ENCODE data around the gene MCCC2.

DNA sequence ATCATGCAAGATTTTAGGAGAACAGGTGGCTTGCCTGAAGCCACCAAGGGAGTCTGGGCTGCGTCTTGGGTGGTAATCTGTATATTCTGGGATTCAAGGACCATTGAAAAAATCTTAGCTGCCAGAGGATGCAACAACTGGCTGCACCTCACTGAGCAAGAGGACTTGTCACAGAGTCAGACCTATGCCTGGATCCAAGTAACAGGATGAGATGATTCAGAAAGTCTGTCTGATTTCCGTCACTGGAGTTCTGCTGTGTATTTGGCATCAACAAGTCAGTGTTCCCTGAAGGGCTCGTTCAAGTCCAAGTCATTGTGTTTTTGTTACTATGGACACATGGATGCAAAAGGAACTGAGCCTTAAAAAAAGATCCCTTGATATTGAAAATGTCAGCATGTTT is 94.2 kb downstream of the MCCC2 start:
- TF ChIP-seq POLR2A (IDR thresholded peaks at IDR 0.05; ENCODE audit: control extremely low read depth in 1 of 2, low read depth in 2 of 2, low read length in 2 of 2) (no peak), RAD21 (IDR thresholded peaks at IDR 0.05 in 1 of 2, conservative IDR thresholded peaks at IDR 0.05 in 1 of 2; ENCODE audit: low read depth in 2 of 2, low read length in 2 of 2) (no peak), FOSL1 (IDR thresholded peaks at IDR 0.05; ENCODE audit: insufficient read depth, low read depth, low read length) (no peak), SRF (IDR thresholded peaks at IDR 0.05; ENCODE audit: low read depth, low read length) (no peak), PHF8 (conservative IDR thresholded peaks at IDR 0.05; ENCODE audit: low read depth, low read length) (no peak), SIX5 (IDR thresholded peaks at IDR 0.05; ENCODE audit: low read depth, low read length) (no peak)
- TF ChIP-seq, protein P1, sequence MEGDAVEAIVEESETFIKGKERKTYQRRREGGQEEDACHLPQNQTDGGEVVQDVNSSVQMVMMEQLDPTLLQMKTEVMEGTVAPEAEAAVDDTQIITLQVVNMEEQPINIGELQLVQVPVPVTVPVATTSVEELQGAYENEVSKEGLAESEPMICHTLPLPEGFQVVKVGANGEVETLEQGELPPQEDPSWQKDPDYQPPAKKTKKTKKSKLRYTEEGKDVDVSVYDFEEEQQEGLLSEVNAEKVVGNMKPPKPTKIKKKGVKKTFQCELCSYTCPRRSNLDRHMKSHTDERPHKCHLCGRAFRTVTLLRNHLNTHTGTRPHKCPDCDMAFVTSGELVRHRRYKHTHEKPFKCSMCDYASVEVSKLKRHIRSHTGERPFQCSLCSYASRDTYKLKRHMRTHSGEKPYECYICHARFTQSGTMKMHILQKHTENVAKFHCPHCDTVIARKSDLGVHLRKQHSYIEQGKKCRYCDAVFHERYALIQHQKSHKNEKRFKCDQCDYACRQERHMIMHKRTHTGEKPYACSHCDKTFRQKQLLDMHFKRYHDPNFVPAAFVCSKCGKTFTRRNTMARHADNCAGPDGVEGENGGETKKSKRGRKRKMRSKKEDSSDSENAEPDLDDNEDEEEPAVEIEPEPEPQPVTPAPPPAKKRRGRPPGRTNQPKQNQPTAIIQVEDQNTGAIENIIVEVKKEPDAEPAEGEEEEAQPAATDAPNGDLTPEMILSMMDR (IDR thresholded peaks at IDR 0.05; ENCODE audit: control extremely low read depth in 1 of 3, insufficient read depth in 1 of 3, low read depth in 1 of 3, low read length in 3 of 3), result no peak

All from H1 (cell line).